ENCODE measurements around the gene CLDN8.

The CLDN8 gene

GRCh38 chr21:30216041-30216723 lies at the start of gene CLDN8:
CLDN8 (minus strand) TSS chr21:30216097; CDS start chr21:30215925, 172 bp downstream.
- no peak for DNase-seq (ENCODE audit: low read depth in 2 of 2)

GRCh38 chr21:30257773-30258172 lies 41.9 kb upstream of the CLDN8 start:
- no peak for DNase-seq (ENCODE audit: low read depth in 2 of 2)

DNA sequence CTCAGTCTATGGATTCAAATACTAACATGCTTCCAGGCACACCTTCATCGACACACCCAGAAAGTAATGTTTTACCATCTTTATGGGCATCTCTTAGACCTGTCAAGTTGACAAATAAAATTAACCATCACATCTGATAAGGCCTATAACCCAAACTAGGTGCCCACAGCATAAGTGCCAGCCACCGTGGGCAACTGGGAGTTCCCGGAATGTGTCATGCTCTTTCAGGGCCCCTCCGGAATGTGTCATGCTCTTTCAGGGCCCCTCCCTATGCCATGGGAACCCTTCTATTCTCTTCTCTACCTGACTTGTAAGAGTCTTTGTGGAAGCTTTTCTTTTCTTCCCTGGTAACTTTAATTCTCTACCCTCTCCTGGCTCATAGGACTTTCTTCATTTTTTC lies 40.2 kb upstream of the CLDN8 start:
- no peak for DNase-seq (ENCODE audit: low read depth in 2 of 2)

GRCh38 chr21:30255679-30256078 lies 39.8 kb upstream of the CLDN8 start:
- DNase-seq (ENCODE audit: low read depth in 2 of 2): no peak

GRCh38 chr21:30251781-30252180 lies 35.9 kb upstream of the CLDN8 start:
- no peak for DNase-seq (ENCODE audit: low read depth in 2 of 2)

- DNase-seq (ENCODE audit: low read depth in 2 of 2): no peak
Measured at GRCh38 chr21:30249936-30250335, 34.0 kb upstream of the CLDN8 start.

GRCh38 chr21:30248844-30249243 lies 32.9 kb upstream of the CLDN8 start:
- DNase-seq (ENCODE audit: low read depth in 2 of 2): no peak

DNA sequence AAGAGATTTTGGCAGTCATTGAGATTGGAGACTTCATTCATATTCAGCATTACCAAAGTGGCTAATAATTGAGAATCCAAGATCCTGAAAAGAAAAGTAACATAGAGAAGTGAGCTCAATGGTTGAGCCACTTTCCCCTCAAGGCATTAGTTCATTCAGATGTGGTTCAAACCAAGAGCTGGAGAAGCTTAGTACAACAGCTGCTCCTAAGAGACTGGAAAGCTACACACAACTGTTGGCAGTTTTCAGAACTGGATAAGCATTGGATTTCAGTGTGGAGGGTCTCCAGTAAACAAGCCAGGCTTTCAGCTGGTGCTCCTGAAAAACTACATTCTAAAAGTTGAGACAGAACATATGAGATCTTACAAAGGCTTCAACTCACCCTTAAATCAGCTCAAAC lies 29.2 kb upstream of the CLDN8 start:
- DNase-seq (ENCODE audit: low read depth in 2 of 2): no peak

DNA sequence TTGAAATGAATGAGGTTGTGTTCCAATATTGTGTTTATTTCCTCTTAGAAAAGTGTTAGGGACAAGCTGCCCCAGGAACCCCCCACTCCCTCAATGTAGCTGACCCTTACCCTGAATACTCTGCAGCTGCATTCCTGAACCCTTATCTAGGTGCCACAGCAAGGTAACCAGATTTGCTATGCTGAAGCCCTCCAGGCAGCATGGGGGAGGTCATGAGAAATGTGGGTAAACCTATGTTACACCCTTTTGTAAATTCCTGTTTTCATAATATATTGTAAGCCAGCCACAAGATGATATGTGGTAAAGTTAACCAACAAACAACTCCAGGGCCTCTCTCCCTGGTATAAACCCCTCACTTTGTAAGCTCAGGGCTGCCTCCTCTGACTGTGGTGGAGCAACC lies 27.8 kb upstream of the CLDN8 start:
- DNase-seq (ENCODE audit: low read depth in 2 of 2): no peak

DNA sequence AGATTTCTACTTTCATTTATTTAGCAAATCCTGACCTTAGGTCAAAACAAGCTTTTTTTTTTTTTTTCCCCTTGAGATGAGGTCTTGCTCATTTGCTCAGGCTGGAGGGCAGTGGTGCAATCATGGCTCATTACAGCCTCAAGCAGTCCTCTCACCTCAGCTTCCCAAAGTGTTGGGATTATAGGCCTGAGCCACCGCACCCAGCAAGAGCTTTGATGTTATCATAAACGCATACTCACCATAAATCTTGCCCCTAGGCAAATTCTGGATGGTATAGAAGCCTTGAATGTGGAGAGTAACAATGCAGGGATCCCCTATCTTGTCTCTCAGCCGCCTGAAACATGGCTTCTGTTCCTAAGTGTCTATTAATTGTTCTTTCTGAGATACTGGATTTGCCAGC lies 24.8 kb upstream of the CLDN8 start:
- DNase-seq (ENCODE audit: low read depth in 2 of 2): no peak

DNA sequence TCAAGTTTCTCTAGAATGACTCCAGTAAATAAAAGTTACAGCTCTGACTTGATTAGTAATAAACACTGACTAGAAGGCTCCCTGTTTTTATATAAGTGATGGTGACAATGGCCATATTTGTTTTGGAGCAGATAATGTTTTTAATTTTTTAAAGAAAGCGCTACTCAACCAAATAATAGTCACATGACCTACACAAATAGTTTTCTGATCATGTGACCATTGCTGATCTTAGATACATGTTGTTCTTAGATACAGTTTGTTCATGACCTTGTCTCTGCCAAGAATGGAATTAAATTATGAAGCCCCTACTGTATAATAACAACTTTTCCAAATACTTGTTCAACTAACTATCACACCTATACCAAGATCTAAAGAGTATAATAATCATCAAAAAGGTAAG lies 22.3 kb upstream of the CLDN8 start:
- DNase-seq (ENCODE audit: low read depth in 2 of 2): no peak

- DNase-seq (ENCODE audit: low read depth in 2 of 2): no peak
Measured at GRCh38 chr21:30234643-30235042, 18.7 kb upstream of the CLDN8 start.

- no peak for DNase-seq (ENCODE audit: low read depth in 2 of 2)
Measured at GRCh38 chr21:30234050-30234449, 18.2 kb upstream of the CLDN8 start.

GRCh38 chr21:30233228-30234020 lies 17.5 kb upstream of the CLDN8 start:
- no peak for DNase-seq (ENCODE audit: low read depth in 2 of 2)

DNA sequence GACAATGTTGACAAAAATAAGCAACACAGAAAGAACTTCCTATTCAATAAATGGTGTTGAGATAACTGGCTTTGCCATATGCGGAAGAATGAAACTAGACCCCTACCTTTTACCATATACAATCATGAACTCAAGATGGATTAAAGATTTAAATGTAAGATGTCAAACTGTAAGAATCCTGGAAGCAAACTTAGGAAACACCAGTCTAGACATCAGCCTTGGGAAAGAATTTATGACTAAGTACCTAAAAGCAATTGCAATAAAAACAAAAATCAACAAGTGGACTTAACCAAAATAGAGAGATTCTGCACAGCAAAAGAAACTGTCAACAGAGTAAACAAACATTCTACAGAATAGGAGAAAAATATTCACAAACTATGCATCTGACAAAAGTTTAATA lies 16.1 kb upstream of the CLDN8 start:
- no peak for DNase-seq (ENCODE audit: low read depth in 2 of 2)

GRCh38 chr21:30227633-30228404 lies 11.9 kb upstream of the CLDN8 start:
- no peak for DNase-seq (ENCODE audit: low read depth in 2 of 2)

DNA sequence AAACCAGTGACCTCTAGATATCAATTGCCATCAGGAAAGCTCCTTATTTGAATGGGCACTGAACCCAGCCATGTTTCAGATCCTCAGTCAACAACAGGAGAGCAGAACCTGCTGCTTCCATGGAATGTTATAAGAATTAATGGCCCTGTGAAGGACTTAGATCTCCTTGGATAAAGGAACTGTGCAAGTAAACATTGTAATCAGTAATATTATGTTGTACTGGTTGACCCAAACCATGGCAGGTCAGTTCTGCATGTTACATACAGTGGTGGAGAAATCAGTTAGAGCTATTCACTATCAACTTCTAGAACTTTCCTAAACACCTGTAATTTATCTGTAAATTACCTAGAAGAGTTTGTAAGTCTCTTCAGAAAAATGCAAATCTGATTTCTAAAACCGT lies 11.2 kb upstream of the CLDN8 start:
- no peak for DNase-seq (ENCODE audit: low read depth in 2 of 2)

GRCh38 chr21:30223596-30223995 lies 7.7 kb upstream of the CLDN8 start:
- DNase-seq (ENCODE audit: low read depth in 2 of 2): no peak

DNA sequence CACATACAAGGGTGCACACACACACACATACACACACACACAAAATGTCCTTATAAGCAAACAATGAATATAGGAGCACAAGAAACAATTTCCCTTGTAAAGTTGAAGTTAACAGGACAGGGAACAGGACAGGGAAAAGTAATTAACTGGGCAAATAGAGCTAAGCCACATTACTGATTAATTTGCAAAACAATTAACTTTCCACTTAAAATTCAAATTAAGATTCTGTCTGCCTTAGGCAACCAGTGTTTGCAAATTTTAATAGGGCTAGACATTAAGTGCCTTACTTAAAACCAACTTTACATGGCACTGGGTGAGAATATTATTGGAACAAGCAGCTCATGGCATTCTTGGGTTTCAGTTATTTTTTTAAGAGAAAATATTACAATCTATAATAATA lies 6.8 kb upstream of the CLDN8 start:
- no peak for DNase-seq (ENCODE audit: low read depth in 2 of 2)

GRCh38 chr21:30211071-30211470 lies 4.8 kb downstream of the CLDN8 start:
- no peak for DNase-seq (ENCODE audit: low read depth in 2 of 2)

DNA sequence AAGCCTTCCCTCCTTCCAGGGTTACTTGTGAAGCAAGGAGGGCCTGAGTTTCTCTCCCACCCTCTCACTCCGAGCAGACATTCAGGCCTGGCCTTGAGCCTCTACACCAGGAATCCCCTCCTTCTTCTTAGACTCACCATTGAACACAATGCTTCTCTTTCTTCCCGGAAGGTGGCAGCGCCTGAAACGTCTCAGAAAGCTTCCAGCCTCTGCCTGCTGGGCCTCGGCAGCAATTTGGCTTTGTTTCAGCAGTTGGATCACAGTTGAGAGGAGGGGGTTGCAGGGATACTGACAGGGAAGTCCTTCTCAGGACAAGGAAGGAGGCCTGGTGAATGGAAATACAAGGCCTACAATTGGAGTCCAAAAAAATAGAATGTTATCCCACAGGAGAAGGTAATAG lies 6.3 kb downstream of the CLDN8 start:
- DNase-seq (ENCODE audit: low read depth in 2 of 2): no peak

DNA sequence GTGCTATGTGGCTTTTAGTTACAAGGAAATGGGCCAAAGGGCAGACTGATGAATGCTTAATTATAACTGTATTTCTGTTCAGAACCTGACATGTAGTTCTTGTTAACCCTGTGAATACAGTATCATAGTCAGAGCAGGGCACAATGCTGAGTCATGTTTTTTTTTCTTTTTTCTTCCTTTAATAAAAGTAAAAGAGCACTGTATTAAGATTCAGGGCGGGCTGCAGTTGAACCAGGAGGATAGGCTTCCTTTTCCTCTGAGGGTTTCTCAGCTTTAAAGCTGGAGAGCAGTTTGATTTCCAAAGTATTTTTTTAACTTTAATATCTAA lies 8.7 kb downstream of the CLDN8 start:
- DNase-seq (ENCODE audit: low read depth in 2 of 2): no peak

All from stimulated activated CD4-positive, alpha-beta T cell treated with anti-CD3 and anti-CD28 coated beads, Interleukin-12 subunit alpha, Interleukin-12 subunit beta, amount 100 ng/mL, for 24 hours (primary cell).